Left ventricle myocardium superior (tissue), 1 donor: ENCODE data around the gene MAPK8. TPM values are rescaled to one million over a fixed set of nuclear protein-coding genes. Genes with fewer than 3 reads are reported as not detected.

Experiments
- ATAC-seq: fragments of 200-7000 bp; cut with Tn5 transposase; one replicate; pipeline ENCODE4 v1.9.1; 2020; ENCODE audit warnings: mild to moderate bottlenecking, moderate library complexity
- DNase-seq: peaks from one replicate; pipeline ENCODE4 v3.0.0-alpha.2; 2020
- intact Hi-C: fragments of 100-400 bp; cut with micrococcal nuclease; formaldehyde crosslinking; loops from one replicate; pipeline ENCODE4 v1.11.0; 2022
- total RNA-seq: library from RNA; stranded (reverse); fragmentation: NEBNext Ultra II Directional; extraction: Animal tissue kit (Norgen Biotek cat#: 25700); gene quantifications from one replicate; pipeline ENCODE4 v1.2.1, GENCODE V29; 2021
- donor health status: DM: no; HTN: yes; CAD: no; lungs with severe emphysema.

MAPK8 gene
- total RNA-seq, 1 donor from 2014 or later, result 38.4 TPM

- DNase-seq, result no peak
- intact Hi-C loops, result no loop called here
- ATAC-seq, result no peak
Measured at GRCh38 chr10:48453451-48454301, 147.2 kb downstream of the MAPK8 start.

- intact Hi-C loops, result no loop called here
- ATAC-seq (no peak), DNase-seq (no peak)
Measured at GRCh38 chr10:48454302-48455054, 148.0 kb downstream of the MAPK8 start.

- ATAC-seq (no peak), DNase-seq (no peak)
- intact Hi-C loops, result no loop called here
Measured at GRCh38 chr10:48455055-48455391, 148.5 kb downstream of the MAPK8 start.

GRCh38 chr10:48455392-48456151 is 149.1 kb downstream of the MAPK8 start:
- intact Hi-C loops, result no loop called here
- no peak for ATAC-seq
- no peak for DNase-seq

GRCh38 chr10:48456361-48456804 is 149.9 kb downstream of the MAPK8 start:
- ATAC-seq (peak; percentile 71), DNase-seq (peak; percentile 70)
- intact Hi-C loops, result no loop called here

- DNase-seq, result no peak
- ATAC-seq, result peak; percentile 13
- intact Hi-C loops, result no loop called here
Measured at GRCh38 chr10:48456808-48457761, 150.6 kb downstream of the MAPK8 start.

- intact Hi-C loops, result no loop called here
- ATAC-seq, result no peak
- DNase-seq, result no peak
Measured at GRCh38 chr10:48457949-48458661, 151.6 kb downstream of the MAPK8 start.

GRCh38 chr10:48458662-48459048 is 152.2 kb downstream of the MAPK8 start:
- no peak for DNase-seq
- intact Hi-C loops, result no loop called here
- no peak for ATAC-seq

GRCh38 chr10:48459270-48460150 is 153.0 kb downstream of the MAPK8 start:
- no peak for DNase-seq
- intact Hi-C loops, result no loop called here

GRCh38 chr10:48460182-48460581 is 153.7 kb downstream of the MAPK8 start:
- no peak for DNase-seq
- intact Hi-C loops, result no loop called here
- no peak for ATAC-seq

More at GRCh38 chr10:48459270-48460150, 153.0 kb downstream of the MAPK8 start:
- ATAC-seq, result no peak

GRCh38 chr10:48461623-48462481 is 155.4 kb downstream of the MAPK8 start:
- no peak for DNase-seq
- no peak for ATAC-seq

GRCh38 chr10:48462482-48463020 is 156.1 kb downstream of the MAPK8 start:
- intact Hi-C loops, result no loop called here
- DNase-seq (no peak), ATAC-seq (no peak)

More at GRCh38 chr10:48461623-48462481, 155.4 kb downstream of the MAPK8 start:
- intact Hi-C loops, result no loop called here

- intact Hi-C loops, result no loop called here
- DNase-seq (no peak), ATAC-seq (peak; percentile 24)
Measured at GRCh38 chr10:48463318-48464003, 157.0 kb downstream of the MAPK8 start.

- intact Hi-C loops, result no loop called here
- DNase-seq (no peak), ATAC-seq (no peak)
Measured at GRCh38 chr10:48464121-48464870, 157.8 kb downstream of the MAPK8 start.
